SW 1271 (cell line): Measurements from ENCODE around the gene WDR35.
"Not testable (repeated sequence)": the region's sequence is repeated elsewhere in the genome, so short reads cannot be mapped to it uniquely, and the experiment has no call there.

Experiments used
- DNase-seq, 2 experiments: peaks; one replicate each; lab custom pipeline; 2025; lab: John Stamatoyannopoulos, UW

WDR35 gene

GRCh38 chr2:19942199-19942598 is 47.7 kb downstream of the WDR35 start:
- DNase-seq = no peak

GRCh38 chr2:19937004-19937403 is 52.9 kb downstream of the WDR35 start:
- no peak for DNase-seq

DNA sequence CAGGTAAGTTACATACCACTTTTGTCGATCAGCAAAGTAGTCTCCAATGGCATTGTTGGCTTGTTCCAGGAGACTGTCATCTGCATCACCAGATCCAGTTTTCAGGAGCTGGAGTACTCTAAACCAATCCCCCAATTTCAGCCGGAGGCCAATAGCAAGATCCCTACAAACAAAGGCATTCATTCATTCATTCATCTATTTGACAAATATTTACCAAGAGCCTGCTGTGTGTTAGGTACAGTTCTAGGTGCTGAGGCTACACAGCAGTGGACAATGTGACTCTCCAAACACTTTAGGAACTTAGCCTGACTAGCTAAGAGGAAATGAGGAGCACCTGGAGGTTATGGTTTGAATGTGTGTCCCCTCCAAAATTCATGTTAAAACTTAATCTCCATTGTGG is 53.7 kb downstream of the WDR35 start:
- no peak for DNase-seq

DNA sequence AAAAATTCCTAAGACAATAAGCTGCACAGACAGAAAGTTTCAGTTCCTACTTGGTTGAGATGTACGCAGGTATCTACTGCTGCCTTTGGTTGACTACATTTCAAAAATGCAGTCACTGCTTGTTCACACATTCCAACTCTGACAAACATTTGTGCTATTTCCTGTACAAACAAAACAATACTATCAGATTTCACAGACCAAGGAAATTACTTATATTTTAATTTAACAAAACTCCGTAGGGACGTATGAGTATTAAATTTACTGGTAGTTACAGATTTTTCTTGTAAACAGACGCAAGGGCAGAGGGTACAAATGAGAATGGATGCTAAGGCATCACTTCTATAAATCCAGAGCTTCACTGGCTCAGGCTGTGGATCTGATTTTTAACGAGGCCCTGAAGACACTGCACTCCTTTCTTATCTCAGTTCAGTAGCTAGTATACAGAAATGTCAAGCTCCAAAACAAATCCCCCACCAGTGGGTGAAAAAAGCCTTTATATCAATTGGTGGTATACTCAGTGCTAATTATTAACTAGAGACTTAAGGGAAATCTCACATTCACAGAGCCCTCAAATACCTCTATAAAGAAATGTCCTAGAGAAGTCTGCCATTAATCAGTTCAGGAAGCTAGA is 56.4 kb downstream of the WDR35 start:
- peak; percentile 76 to 96 for DNase-seq

- no peak for DNase-seq
These were observed 57.0 kb downstream of the WDR35 start for GRCh38 chr2:19932928-19933327.

DNA sequence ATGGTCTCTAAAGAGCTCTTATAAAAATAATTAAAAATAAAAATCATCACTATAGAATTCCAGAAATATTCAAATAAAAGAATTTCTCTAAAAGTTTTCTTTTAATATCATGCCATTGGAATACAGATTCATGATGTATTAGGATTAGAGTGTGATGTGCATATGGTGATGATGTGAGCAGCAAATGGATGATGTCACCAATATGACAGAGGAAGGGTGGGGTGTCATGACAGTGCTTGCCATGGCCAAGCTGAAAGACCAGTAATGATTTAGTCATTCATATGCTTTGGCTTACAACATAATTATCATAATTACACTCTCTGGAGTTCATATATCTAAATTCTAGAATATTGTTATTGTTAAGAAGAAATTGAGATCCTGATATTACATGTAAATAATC is 60.7 kb downstream of the WDR35 start:
- no peak for DNase-seq

GRCh38 chr2:19927816-19928215 is 62.1 kb downstream of the WDR35 start:
- not testable (repeated sequence) for DNase-seq

GRCh38 chr2:19924526-19924925 is 65.4 kb downstream of the WDR35 start:
- not testable (repeated sequence) for DNase-seq

DNA sequence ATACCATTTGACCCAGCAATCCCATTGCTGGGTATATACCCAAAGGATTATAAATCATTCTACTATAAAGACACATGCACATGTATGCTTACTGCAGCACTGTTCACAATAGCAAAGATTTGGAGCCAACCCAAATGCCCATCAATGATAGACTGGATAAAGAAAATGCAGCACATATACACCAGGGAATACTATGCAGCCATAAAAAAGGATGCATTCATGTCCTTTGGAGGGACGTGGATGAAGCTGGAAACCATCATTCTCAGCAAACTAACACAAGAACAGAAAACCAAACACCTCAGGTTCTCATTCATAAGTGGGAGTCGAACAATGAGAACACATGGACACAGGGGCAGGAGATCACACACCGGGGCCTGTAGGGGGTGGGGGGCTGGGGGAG is 67.7 kb downstream of the WDR35 start:
- not testable (repeated sequence) for DNase-seq

- no peak for DNase-seq
These were observed 73.4 kb downstream of the WDR35 start for GRCh38 chr2:19916385-19916950.

GRCh38 chr2:19914266-19914975 is 75.5 kb downstream of the WDR35 start:
- DNase-seq = no peak

DNA sequence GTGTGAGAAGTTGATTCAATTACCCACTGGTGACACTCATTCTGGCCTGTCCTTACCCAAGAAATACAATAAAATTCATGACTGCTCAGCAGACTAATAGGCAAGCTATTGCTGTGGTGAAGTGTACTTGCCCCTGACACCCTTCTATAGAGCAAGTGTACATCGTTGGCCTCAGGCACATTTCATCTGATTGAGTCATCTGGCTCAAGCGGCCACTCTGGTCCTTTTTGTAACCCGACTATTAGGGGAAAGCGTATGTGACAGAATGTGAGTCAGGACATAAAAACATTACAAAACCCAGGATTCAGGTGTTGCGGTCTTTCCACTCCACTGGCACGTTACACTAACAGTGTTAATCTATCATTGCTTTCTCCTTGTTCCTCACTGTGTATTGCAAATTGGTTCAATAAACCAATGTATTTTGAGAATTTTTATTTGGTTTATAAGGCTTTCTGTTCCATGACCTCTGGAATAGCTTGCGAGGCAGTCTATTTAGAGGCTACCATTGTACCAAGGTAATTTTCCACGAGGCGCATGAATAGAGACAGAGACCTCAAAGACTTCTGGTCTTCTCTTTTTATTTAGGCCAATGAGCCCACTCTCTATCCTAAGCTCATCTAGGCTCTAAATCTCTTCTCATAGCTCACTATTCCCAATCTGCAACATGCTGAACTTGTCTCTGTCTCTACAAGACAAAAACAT is 77.9 kb downstream of the WDR35 start:
- DNase-seq = peak; percentile 96 to 98

- no peak for DNase-seq
These were observed 87.6 kb downstream of the WDR35 start for GRCh38 chr2:19902216-19902740.

- peak; percentile 94 to 95 for DNase-seq
These were observed 88.3 kb downstream of the WDR35 start, which contains the start of gene TTC32 for GRCh38 chr2:19901442-19902215. Gene TTC32, minus strand, starts transcription at chr2:19901983. Its CDS starts 129 bp downstream, at chr2:19901854.

GRCh38 chr2:19900931-19901441 is 88.9 kb downstream of the WDR35 start:
- DNase-seq = peak in 1 of 2 experiments; percentile 55

- DNase-seq = peak in 1 of 2 experiments; percentile 69
These were observed 89.6 kb downstream of the WDR35 start for GRCh38 chr2:19899985-19900930.

DNA sequence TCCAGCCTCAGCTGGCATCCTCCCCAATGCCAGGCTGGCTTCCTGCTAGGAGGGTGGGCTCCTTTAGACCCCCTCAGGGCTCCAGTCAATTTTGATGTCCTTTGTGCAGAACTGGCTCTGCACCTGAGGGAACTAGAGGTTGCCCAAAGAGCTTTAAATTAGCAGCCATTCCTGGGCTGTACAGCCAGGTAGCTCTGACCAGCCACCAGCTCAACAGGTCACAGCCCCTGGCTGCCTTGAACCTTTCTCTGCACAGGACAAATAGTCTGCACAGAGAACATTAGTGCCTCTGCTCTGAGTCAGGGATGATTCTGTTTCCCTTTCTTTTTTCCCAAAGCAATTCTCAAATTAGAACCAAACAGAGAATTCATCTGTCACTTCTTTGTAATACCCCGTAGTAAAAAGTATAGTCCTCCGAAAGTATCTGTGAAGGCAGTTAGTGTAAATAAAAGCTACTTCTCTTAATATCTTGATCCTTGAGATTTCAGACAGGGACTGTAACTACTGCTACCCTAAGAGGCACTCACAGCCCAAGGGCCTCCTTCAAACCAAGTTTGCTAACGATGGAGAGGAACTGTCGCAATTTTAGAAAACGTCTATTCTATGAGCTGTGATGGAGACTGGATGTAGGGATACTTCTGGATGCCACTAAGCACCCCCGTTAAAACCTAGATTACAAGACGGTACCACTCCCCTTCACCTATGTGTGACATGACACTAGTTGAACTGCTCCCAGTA is 91.1 kb downstream of the WDR35 start:
- no peak for DNase-seq

- DNase-seq = no peak
These were observed 92.2 kb downstream of the WDR35 start for GRCh38 chr2:19897623-19898245.

DNA sequence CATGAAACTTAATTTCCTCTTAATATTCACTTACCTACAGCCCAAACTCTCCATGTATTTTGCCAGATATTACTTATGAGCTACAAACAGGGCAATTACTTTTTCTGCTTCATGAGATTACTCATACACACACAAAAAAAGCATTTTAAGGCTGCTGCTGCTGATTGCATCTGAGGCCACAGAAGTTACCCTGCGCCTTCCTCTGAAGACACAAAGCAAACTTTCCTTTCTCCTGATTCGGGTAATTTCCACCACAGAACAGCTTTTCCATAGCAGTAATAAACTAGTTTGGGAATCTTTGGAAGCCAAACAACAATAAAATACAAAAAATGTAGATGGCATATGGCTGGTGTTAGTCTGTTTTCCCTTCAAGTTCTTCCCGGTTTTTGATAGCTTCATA is 94.4 kb downstream of the WDR35 start:
- DNase-seq = no peak
